Measurements from ENCODE around the gene MPZL2.

The MPZL2 gene

DNA sequence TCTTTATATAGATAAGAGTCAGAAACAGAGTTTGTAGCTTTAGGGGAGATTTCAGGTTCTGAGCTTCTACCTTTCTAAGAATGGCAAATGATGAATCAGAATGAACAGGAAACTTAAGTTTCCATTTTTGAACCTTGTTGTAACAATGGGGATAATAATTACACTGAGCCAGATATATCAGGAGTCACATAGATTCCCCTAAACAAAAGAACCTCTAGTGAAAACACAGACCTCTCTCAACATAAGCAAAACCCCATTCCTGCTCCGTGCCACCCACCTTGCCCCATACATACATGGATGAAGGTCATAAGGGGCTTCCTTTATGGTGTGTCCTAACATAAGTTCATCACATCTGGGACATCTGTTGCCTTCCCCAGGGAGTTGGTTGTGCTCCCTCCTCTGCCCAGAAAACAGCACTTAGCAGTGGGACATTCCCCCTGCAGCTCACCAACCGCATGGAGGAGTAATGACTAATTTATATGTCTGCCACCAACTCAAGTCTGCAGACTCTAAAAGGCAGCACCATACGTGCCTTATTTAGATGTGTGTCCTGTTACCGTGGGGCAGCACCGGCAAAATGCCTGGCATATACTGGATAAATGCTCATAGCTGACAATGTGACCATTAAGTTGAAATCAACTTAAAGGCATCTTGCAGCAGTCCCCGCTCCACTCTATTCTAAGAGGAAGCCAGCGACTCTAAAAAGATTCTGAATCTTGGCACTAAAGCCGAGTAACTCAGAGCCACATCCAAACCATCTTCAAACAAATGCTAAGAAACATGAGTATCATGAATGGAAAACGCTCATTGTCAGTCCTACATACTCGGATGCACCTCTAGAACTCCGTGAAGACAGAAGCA is 47.2 kb downstream of the MPZL2 start:
- DNase-seq: no peak

DNA sequence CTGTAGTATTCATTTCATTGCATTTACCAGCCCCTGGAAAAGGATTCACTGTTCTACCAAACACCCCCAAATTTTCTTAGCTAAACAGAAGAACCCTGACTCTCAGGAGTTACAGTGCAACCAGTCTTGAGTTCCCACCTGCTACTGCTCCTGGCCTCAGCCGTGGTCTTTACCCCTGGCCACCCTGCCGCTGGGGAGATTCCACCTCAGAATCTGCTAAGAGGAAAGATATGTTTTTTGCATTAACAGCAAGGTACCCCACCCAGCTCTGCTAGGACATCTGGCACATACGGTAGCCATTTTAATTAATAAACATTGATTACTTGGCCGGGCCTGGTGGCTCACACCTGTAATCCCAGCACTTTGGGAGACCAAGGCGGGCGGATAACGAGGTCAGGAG is 48.3 kb downstream of the MPZL2 start:
- no peak for DNase-seq

DNA sequence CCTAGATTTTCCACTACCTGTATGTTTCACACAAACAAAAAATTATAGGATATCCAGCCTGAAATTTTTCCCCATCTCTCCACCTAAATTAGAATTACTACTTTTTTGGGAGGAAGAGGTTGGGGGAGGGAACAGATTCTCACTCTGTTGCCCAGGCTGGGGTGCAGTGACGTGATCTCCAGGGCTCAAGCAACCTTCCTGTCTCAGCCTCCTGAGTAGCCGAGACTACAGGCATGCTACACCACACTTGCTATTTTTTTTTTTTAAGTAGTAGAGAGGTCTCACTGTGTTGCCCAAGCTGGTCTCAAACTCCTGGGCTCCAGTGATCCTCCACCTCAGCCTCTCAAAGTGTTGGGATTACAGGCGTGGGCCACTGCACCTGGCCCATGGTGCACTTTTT is 48.8 kb downstream of the MPZL2 start:
- DNase-seq: no peak

DNA sequence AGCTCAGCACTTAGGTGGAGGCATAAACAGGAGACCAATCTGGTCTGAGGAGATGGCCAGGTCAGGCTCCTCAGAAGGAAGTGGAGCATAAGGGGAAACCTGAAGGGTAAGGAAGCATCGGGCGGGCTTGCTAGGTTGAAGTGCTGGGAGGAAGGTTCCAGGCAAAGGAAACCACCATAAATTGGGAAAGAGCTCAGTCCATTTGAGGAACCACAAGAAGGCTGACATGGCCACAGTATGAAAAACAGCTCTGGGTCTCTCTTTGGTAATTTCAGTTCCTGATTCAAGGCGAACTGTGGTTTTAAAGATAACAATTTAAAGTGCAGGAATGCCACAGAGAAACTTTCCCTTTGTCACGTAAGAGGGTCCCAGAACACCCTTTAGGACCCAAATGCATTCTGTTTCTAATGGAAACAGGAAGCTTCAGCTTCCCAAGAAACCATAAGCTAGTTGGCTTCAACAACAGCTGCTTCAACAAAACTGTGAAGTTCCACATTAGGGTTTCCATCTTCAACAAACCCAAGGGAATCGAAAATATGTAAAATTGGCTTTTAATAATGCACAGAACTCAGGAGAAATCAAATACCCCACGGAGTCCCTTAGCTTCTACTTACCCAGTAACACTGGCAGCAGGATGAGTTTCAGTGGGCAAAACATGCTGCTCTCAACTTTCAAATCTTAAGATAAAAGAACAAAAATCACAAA is 49.7 kb downstream of the MPZL2 start:
- no peak for DNase-seq

DNA sequence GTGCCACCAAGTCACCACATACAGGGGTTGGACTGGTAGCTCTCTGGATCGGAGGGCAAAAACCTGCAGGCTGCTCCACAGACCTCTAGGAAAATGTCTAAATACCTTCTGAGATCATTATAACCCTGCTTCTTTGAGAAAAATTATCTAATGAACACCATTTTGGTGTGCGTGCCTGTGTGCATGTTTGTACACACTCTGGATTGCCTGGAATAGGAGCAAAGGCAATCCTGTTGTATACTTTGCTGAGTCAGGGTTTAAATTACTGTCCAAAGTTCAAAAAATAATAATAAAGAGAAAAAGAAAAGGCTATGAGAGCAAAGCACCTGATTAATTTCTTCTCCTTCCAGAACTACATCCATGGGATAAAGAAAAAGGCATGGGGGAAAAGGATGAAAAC is 50.3 kb downstream of the MPZL2 start:
- no peak for DNase-seq

DNA sequence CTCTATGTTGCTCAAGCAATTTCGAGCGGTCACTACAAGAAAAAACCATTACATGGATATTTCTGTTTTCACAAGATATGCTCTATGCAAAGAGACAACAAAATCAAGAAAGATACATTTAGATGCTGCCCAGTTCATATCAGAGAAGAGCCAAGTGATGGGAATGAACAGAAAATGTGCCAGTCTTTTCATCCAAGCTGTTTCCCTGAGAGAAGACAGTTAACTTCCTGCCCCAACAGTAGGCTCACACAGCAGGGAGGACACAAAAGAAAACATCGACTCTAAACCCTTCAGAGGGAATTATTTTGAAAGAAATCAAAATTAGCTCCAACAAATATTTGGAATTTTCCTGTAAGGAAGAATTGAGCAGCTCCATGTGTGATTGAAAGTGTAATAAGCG is 50.9 kb downstream of the MPZL2 start:
- no peak for DNase-seq

DNA sequence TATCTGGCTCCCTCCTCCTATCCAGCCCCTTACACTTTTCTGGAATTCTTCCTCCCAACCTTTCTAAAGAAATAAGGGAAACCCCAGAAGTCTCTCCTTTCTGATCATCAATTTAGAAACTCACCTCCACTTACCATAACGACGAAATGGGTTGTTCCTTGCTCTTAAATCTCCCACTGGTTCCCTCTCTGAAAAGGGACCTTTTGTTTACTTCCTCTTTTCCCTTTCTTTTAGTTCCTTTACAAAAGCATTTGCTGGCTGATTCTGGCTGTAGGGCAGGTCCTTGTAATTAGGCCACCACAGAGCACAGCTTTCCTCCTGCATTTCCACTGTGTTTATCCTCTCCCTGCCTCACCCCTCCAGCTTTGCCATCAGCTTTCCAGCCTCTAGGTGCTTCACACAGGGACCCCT is 51.3 kb downstream of the MPZL2 start:
- DNase-seq: no peak

DNA sequence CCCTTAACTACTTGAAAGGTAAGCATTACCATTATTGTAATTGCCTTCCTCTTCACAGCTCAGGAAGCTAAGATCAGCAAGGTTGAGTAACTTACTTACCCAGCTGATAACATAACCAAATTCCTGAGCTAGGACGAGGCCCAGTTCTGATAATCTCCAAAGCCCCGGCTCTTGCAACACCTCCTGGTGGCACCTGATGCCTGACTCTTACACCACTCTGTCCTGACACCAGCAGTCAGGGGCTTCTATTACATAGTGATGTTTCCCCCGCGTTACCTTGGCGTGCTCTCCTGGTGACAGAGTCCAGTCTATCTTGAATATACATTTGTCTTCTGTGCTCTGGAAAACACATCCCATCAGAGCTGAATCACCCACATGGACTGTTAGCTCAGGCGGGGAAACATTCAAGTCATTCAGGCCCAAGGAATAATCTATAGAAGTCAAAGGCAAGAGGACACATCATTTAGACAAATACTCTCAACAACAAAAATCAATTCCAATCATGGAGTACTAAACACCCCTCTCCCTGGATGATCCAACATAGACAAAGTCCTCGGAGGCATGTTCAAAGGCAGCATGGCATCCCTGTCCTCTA is 51.9 kb downstream of the MPZL2 start:
- no peak for DNase-seq

DNA sequence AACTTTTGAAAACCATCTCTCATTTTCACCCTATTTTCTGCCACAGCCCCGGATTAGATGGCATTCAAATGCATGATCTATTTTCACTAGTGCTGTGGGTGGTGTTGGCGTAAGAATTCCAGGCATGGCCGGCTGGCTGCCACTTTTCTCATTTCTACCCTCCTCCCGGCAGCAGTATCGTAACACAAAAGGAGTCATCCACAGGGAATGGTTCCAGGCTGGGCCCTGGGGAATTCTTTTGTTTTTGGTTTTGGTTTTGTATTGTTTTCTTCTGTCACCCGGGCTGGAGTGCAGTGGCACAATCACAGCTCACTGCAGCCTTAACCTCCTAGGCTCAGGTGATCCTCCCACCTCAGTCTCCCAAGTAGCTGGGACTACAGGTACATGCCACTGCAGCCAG is 53.1 kb downstream of the MPZL2 start:
- DNase-seq: no peak

DNA sequence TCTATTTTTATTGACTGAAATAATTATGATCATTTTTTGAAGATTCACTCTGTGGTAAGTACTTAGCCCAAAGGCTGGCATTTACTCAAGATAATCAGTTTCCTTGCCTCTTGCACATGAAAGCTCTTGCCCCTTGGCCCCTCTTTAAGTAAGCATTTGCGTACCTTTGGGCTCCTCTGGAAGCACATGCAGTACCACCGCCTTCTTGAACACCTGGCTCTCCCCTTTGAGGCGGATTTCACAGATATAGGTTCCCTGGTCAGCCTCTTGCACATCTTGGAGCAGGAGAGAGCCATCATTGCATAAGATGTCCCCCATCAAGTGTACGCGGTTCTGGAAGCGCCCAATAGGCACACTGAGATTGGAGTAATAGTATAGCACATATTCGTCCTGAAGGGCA is 53.8 kb downstream of the MPZL2 start:
- no peak for DNase-seq

DNA sequence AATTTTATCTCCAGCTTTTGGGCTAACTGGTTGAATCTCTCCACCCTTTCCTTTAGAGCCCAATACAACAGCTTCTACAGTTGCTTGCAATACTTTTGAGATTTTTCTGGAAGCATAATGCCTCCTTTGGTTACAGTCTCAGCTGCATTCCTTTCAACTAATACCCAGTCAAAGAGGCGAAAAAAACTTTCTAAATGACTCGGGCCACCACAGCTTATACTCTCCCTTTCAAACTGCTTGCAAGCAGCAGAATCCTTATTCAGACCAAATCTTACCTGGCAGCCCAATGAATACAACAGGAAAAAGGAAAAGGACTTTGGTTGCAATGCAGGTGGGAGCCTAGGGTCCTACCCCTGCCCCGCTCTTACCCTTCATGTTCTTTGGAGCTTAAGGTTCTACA is 55.1 kb downstream of the MPZL2 start:
- no peak for DNase-seq

DNA sequence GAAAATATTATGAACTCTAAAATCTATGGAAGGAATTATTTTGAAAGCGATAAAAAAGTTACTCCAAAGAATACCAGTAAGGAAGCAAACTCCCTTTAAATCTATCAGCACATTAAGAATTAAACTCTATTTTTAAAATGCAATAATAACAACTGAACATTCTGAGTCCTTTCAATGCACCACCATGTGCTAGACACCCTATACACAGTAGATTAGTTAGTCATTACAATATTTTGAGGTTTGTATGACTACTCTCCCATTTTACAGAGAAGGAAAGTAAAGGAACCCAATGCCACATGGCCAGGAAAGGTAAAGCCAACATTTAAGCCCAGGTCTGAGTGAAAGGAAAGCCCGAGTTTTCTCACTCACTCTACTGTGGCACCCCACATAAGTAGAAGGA is 57.0 kb downstream of the MPZL2 start:
- DNase-seq: no peak

DNA sequence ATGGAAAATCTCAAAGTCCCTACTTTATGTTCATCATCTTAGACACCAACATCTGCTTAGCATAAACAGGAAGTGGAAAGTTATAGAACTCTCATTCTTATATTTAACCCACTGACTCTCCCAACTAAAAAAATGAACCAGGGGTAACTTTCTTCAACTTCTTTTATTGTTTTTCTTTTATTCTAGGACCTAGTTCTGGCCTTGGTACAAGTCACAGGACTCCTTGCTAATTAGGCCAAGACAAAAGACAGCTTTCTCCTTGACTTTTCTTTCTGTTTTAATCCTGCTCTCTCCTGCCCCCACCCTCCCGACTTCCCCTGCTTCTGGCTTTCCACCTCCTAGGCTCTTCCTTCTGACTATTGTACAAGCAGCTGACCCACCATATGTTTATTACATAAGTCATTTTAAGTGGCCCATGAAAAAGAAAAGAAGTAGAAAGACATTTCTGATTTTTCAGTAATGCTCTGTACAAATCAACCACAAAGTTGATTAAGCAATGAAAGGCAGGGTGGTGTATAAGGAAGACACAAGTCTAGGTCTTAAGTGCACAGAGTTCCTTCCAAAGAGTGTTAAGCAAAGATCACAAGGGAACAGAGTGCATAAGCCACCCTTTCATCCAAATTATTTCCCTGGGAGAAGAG is 57.6 kb downstream of the MPZL2 start:
- no peak for DNase-seq

DNA sequence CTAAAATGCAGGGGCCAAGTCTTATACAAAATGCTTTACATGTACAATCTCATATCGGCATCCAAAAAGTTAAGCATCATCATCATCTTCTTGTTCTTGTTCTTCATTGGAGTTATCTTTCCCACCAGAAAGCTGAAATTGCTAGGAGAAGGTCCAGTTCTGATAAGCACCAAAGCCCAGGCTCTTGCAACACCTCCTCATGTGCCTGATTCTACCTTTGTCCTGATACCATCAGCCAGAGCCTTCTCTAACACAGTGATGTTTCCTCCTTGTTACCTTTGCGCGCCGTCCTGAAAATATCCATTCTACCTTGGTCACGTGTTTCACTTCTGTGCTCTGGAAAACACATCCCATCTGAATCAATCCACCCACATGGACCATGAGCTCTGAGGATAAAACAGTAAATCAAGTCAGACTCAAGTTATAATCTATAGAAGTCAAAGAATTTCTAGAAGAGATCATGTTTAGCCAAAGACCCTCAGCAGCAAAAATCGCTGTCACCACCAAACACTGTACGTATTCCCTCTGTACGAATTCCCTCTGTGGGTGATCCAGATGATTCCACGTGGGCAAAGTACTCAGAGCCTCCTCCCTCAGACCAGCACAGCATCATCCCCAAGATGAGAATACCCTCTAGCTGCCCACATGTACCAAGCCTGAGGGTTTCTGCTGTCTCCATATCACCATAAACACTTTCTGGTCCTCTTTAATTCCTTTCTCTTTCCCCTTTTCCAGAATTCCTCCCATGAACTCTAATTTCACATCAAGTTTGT is 58.3 kb downstream of the MPZL2 start:
- DNase-seq: no peak
